ENCODE results near the gene FEM1C. TPM values are rescaled to one million over a fixed set of nuclear protein-coding genes. Genes with fewer than 3 reads are reported as not detected.

FEM1C gene
- total RNA-seq, 1 donor from 2014 or later = 16.3 TPM

GRCh38 chr5:115584501-115584900, 39.9 kb upstream of the FEM1C start:
- TF ChIP-seq CTCF (conservative IDR thresholded peaks at IDR 0.05) = no peak
- no peaks in the 10 kb centered on the region for H3K27me3 Mint-ChIP-seq (ENCODE audit: low read depth)
- no peaks in the 10 kb centered on the region for H3K9me3 Mint-ChIP-seq
- no peak overlapping the region for H3K4me3 Mint-ChIP-seq
- DNase-seq (ENCODE audit: low read depth, low spot score) = no peak
- H3K27ac Mint-ChIP-seq (ENCODE audit: unreplicated experiment) = no peak overlapping the region
- no peaks in the 10 kb centered on the region for H3K4me1 Mint-ChIP-seq
- no peaks in the 10 kb centered on the region for H3K36me3 Mint-ChIP-seq (ENCODE audit: low read depth)

- no peak for DNase-seq (ENCODE audit: low read depth, low spot score)
- no peaks in the 10 kb centered on the region for H3K9me3 Mint-ChIP-seq
- H3K27ac Mint-ChIP-seq (ENCODE audit: unreplicated experiment) = no peak overlapping the region
- TF ChIP-seq CTCF (conservative IDR thresholded peaks at IDR 0.05) = no peak
- no peaks in the 10 kb centered on the region for H3K36me3 Mint-ChIP-seq (ENCODE audit: low read depth)
- H3K4me1 Mint-ChIP-seq = no peaks in the 10 kb centered on the region
- H3K27me3 Mint-ChIP-seq (ENCODE audit: low read depth) = no peaks in the 10 kb centered on the region
- H3K4me3 Mint-ChIP-seq = no peak overlapping the region
These were observed 38.9 kb upstream of the FEM1C start for GRCh38 chr5:115583474-115583873.

- Mint-ChIP-seq H3K4me1 (no peaks in the 10 kb centered on the region), H3K27ac (ENCODE audit: unreplicated experiment) (no peak overlapping the region), H3K36me3 (ENCODE audit: low read depth) (peaks cover 4% of the 10 kb centered on the region), H3K9me3 (no peaks in the 10 kb centered on the region), H3K27me3 (ENCODE audit: low read depth) (no peaks in the 10 kb centered on the region), H3K4me3 (no peak overlapping the region)
- no peak for TF ChIP-seq CTCF (conservative IDR thresholded peaks at IDR 0.05)
- DNase-seq (ENCODE audit: low read depth, low spot score) = no peak
These were observed 36.4 kb upstream of the FEM1C start for GRCh38 chr5:115580941-115581340.

- no peak overlapping the region for H3K27ac Mint-ChIP-seq (ENCODE audit: unreplicated experiment)
- no peaks in the 10 kb centered on the region for H3K4me1 Mint-ChIP-seq
- peaks cover 4% of the 10 kb centered on the region for H3K36me3 Mint-ChIP-seq (ENCODE audit: low read depth)
- H3K9me3 Mint-ChIP-seq = no peaks in the 10 kb centered on the region
- no peaks in the 10 kb centered on the region for H3K27me3 Mint-ChIP-seq (ENCODE audit: low read depth)
- no peak for TF ChIP-seq CTCF (conservative IDR thresholded peaks at IDR 0.05)
- DNase-seq (ENCODE audit: low read depth, low spot score) = no peak
- H3K4me3 Mint-ChIP-seq = no peak overlapping the region
These were observed 35.2 kb upstream of the FEM1C start for GRCh38 chr5:115579747-115580173.

- no peak overlapping the region for H3K27ac Mint-ChIP-seq (ENCODE audit: unreplicated experiment)
- no peak overlapping the region for H3K4me3 Mint-ChIP-seq
- H3K27me3 Mint-ChIP-seq (ENCODE audit: low read depth) = no peaks in the 10 kb centered on the region
- DNase-seq (ENCODE audit: low read depth, low spot score) = no peak
- peaks cover 4% of the 10 kb centered on the region for H3K36me3 Mint-ChIP-seq (ENCODE audit: low read depth)
- no peak for TF ChIP-seq CTCF (conservative IDR thresholded peaks at IDR 0.05)
- peaks cover 3% of the 10 kb centered on the region for H3K4me1 Mint-ChIP-seq
- no peaks in the 10 kb centered on the region for H3K9me3 Mint-ChIP-seq
These were observed 34.6 kb upstream of the FEM1C start for GRCh38 chr5:115579216-115579615.

GRCh38 chr5:115578657-115579056, 34.1 kb upstream of the FEM1C start:
- DNase-seq (ENCODE audit: low read depth, low spot score) = no peak
- no peak overlapping the region for H3K4me3 Mint-ChIP-seq
- H3K27me3 Mint-ChIP-seq (ENCODE audit: low read depth) = no peaks in the 10 kb centered on the region
- TF ChIP-seq CTCF (conservative IDR thresholded peaks at IDR 0.05) = no peak
- H3K4me1 Mint-ChIP-seq = peaks cover 4% of the 10 kb centered on the region
- no peaks in the 10 kb centered on the region for H3K9me3 Mint-ChIP-seq
- H3K27ac Mint-ChIP-seq (ENCODE audit: unreplicated experiment) = no peak overlapping the region
- H3K36me3 Mint-ChIP-seq (ENCODE audit: low read depth) = peaks cover 4% of the 10 kb centered on the region
